Amniotic stem cell (primary cell): ENCODE data around the gene KIR3DL2.
"Not testable (repeated sequence)": the region's sequence is repeated elsewhere in the genome, so short reads cannot be mapped to it uniquely, and the experiment has no call there.

Source experiments
- DNase-seq: peaks from one replicate; lab custom pipeline; 2025; lab: John Stamatoyannopoulos, UW

Gene KIR3DL2

DNA sequence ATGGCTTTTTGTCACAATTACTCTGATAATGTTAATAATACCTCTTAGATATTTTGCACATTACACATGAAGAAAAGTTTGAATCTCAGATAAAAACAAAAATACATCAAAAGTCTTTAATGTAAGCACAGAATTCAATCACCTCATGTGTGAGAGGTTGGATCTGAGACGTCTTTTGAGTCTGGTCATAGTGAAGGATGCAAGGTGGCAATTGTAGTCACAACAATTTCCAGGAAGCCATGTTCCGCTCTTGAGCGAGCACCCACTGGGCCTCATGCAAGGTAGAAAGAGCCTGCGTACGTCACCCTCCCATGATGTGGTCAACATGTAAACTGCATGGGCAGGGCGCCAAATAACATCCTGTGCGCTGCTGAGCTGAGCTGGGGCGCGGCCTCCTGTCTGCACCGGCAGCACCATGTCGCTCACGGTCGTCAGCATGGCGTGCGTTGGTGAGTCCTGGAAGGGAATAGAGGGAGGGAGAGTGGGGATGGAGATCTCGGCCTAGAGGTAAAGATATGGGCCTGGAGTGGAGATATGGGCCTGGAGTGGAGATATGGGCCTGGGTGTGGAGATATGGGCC is at the start of gene KIR3DL2:
Gene KIR3DL2 (plus strand): TSS at position 383 of the 580 bp plus-strand sequence. CDS start 33 bp downstream, at position 416.
- DNase-seq = not testable (repeated sequence)

DNA sequence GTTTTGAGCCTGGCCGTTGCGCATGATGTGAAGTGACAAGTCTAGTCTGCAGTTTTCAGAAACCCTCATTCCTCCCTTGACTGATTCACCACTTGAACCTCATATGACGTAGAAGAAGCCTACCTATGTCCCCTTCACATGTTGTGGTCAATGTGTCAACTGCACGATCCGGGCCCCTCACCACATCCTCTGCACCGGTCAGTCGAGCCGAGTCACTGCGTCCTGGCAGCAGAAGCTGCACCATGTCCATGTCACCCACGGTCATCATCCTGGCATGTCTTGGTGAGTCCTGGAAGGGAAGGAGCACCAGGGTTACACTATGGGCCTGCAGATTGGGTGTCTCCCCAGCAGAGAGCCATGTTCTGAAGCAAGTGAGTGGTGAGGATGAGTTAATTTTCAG is 46.8 kb upstream of the KIR3DL2 start, which contains the start of gene KIR2DL4:
Gene KIR2DL4 (plus strand): TSS at position 201 of the 400 bp plus-strand sequence. CDS start 42 bp downstream, at position 243.
- no peak for DNase-seq

DNA sequence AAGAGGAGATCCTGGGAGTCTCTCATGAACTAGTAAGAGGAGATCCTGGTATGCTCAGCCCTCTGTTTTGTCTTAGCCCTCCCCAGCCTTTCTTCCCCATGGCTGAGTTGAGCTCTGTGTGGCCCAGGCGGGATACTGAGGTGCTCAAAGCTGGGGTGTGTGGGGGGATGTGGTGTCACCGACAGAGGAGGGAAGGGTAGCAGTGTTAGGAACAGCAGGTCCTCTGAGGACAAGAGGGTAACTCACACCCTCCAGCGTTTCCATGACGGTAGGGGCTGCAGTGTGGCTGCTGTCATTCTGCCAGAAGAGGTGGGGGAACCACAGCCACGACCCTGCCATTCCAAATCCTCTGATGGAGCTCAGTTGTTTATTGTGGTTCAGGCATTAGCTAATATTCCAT is 46.1 kb upstream of the KIR3DL2 start:
- no peak for DNase-seq

DNA sequence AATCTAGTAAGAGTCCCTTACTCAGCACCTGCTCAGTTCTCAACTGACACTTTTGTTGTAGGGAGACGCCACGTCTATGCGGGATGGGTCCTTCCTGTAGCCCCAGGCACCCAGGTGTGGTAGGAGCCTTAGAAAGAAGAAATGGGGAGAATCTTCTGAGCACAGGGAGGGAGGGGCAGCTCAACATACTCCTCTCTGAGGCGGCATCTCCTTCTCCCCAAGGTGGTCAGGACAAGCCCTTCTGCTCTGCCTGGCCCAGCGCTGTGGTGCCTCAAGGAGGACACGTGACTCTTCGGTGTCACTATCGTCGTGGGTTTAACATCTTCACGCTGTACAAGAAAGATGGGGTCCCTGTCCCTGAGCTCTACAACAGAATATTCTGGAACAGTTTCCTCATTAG is 45.7 kb upstream of the KIR3DL2 start:
- no peak for DNase-seq

DNA sequence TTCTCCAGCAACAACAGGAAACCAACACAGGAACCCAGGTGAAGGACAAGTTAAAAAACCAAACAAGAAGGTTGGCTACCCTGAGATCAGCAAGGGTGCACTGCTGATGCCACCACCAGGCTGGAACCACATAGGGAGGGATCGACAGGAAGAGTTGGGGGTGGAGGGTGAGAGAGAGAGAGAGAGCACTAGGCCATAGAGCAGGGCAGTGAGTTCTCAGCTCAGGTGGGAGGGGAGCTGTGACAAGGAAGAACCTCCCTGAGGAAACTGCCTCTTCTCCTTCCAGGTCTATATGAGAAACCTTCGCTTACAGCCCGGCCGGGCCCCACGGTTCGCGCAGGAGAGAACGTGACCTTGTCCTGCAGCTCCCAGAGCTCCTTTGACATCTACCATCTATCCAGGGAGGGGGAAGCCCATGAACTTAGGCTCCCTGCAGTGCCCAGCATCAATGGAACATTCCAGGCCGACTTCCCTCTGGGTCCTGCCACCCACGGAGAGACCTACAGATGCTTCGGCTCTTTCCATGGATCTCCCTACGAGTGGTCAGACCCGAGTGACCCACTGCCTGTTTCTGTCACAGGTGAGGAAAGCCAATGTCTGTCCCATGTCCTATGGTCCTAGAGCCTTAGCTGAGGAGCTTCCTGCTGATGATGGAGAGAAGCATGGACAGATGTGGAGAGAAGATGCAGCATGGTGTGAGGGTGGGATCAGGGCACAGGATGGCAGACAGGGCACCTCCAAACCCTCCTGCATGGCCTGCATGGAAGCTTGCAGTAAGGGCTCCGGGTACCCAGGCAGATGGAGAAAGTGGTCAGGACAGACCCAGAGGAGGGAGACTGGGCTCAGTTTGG is 44.4 kb upstream of the KIR3DL2 start:
- no peak for DNase-seq

DNA sequence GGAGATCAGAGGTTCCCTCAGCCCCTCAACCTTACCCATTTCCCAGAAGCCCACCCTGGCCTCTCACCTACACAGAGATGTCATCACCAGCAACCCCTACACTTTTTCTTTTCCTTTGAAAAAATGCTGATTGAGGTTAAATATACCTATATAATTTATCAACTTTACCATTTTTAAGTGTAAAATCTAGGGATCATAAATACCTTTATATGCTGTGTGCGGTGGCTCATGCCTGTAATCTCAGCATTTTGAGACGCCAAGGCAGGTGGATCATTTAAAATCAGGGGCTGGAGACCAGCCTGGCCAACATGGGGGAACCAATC is 43.8 kb upstream of the KIR3DL2 start:
- no peak for DNase-seq

DNA sequence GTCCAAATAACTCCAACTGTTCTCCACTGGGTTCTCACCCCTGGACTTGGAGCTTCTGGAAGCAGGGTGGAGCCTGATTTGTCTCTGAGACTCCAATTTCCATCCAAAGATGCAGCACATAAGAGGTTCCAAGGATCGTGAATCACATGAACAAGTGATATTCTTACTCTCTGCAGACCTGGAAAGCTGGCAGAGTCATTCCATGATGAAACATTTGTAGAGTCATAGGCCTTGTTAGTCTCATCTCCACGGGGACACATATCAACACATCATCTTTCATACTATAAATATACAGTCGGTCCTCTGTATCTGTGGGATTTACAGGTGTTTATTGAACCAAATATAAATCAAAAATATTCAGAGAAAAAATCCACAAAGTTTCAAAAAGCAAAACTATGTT is 35.7 kb upstream of the KIR3DL2 start:
- DNase-seq = not testable (repeated sequence)

DNA sequence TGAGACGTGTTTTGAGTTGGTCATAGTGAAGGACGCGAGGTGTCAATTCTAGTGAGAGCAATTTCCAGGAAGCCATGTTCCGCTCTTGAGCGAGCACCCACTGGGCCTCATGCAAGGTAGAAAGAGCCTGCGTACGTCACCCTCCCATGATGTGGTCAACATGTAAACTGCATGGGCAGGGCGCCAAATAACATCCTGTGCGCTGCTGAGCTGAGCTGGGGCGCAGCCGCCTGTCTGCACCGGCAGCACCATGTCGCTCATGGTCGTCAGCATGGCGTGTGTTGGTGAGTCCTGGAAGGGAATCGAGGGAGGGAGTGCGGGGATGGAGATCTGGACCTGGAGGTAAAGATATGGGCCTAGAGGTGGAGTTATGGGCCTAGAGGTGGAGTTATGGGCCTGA is 34.0 kb upstream of the KIR3DL2 start, which contains the start of gene KIR3DL1:
Gene KIR3DL1 (plus strand): TSS at position 218 of the 400 bp plus-strand sequence.
- DNase-seq = not testable (repeated sequence)

DNA sequence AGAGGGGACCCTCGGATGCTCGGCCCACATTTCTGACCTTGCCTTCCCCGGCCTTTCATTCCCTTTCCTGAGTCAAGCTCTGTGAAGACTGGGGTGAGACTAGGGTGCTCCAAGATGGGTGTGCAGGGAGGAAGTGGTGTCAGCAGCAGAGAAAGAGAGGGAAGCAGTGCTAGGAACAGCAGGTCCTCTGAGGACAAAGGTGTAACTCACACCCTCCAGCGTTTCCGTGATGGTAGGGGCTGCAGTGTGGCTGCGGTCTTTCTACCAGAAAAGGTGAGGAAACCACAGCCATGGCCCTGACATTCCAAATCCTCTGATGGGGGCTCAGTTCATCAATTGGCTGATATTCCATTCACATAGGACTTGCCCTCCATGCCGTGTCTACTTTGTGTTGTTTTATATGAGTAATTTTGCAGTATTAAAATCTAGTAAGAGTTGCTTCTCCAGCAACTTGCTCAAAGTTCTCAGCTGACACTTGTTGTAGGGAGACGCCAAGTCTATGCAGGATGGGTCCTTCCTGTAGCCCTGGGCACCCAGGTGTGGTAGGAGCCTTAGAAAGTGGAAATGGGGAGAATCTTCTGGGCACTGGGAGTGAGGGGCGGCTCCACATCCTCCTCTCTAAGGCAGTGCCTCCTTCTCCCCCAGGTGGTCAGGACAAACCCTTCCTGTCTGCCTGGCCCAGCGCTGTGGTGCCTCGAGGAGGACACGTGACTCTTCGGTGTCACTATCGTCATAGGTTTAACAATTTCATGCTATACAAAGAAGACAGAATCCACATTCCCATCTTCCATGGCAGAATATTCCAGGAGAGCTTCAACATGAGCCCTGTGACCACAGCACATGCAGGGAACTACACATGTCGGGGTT is 32.3 kb upstream of the KIR3DL2 start:
- no peak for DNase-seq

DNA sequence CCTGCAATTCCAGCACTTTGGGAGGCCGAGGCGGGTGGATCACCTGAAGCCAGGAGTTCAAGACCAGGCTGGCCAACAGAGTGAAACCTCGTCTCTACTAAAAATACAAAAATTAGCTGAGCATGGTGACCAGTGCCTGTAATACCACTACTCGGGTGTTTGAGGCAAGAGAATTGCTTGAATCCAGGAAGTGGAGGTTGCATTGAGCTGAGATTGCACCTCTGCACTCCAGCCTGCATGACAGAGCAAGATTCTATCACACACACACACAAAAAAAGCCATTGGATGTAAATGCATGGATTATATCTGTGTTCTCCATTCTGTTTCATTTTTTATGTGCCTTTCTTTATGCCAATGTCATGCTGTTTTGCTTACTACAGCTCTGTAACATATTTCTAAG is 25.8 kb upstream of the KIR3DL2 start:
- not testable (repeated sequence) for DNase-seq

DNA sequence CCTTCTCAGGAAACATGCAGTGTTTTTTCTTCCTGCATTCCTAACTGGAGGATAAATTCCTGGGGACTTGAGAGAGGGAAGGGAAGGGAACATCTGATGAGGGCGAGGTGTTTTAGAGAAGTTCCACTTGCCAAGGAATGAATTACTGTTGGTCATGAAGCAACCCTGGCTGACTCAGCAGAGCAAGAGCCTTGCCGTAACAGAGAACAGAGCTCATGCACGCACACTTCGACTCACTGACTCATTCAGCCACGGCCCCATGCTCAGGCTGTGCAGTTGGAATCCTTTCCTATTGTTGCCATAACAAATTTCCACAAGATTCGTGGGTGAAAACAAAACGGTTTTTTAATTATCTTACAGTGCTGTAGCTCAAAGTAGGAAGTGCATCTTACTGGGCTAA is 24.9 kb upstream of the KIR3DL2 start:
- DNase-seq = not testable (repeated sequence)

DNA sequence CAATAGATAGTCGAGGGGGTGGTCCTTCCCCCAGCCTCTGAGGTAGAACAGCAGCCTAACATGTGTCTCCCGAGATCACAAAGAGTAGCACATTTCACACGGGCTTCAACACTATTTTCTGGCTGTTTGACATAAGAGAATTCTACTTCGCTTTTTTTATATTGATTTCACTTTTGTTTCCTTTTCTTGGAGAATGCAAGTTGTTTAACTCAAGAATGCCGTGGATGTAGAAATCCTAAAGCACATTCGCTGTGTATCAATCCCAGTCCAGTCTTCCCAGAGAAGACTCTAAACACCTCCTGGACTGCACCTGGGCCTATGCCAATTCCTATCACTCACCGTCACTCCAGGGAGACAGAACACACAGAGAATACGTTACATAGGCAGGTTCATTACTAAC is 22.2 kb upstream of the KIR3DL2 start:
- DNase-seq = not testable (repeated sequence)

DNA sequence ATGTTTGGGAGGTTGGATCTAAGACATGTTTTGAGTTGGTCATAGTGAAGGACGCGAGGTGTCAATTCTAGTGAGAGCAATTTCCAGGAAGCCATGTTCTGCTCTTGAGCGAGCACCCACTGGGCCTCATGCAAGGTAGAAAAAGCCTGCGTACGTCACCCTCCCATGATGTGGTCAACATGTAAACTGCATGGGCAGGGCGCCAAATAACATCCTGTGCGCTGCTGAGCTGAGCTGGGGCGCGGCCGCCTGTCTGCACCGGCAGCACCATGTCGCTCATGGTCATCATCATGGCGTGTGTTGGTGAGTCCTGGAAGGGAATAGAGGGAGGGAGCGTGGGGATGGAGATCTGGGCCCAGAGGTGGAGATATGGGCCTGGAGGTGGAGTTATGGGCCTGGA is 17.7 kb upstream of the KIR3DL2 start, which contains the start of gene KIR2DS4:
Gene KIR2DS4 (plus strand): TSS at position 181 of the 400 bp plus-strand sequence.
- not testable (repeated sequence) for DNase-seq

DNA sequence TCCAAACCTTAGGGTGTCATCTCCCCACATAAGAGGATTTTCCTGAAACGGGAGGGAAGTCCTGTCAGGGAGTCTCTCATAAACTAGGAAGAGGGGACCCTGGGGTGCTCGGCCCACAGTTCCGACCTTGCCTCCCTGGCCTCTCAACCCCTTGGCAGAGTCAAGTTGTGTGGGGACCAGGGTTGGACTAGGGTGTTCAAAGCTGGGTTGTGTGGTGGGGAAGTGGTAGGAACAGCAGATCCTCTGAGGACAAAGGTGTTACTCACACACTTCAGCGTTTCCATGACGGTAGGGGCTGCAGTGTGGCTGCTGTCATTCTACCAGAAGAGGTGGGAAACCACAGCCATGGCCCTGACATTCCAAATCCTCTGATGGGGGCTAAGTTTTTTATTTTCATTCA is 15.1 kb upstream of the KIR3DL2 start:
- DNase-seq = not testable (repeated sequence)

DNA sequence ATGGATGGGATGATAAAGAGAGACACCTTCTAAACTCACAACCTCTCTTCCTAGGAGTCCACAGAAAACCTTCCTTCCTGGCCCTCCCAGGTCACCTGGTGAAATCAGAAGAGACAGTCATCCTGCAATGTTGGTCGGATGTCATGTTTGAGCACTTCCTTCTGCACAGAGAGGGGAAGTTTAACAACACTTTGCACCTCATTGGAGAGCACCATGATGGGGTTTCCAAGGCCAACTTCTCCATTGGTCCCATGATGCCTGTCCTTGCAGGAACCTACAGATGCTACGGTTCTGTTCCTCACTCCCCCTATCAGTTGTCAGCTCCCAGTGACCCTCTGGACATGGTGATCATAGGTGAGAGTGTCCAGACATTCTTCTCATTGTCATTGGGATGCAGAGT is 12.7 kb upstream of the KIR3DL2 start:
- not testable (repeated sequence) for DNase-seq

DNA sequence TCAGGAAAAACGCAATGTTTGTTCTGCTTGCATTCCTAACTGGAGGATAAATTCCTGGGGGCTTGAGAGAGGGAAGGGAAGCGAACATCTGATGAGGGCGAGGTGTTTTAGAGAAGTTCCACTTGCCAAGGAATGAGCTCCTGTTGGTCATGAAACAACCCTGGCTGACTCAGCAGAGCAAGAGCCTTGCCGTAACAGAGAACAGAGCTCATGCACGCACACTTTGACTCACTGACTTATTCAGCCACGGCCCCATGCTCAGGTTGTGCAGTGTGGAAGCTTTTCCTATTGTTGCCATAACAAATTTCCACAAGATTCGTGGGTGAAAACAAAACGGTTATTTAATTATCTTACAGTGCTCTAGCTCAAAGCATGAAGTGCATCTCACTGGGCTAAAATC is 7.1 kb upstream of the KIR3DL2 start:
- DNase-seq = not testable (repeated sequence)

DNA sequence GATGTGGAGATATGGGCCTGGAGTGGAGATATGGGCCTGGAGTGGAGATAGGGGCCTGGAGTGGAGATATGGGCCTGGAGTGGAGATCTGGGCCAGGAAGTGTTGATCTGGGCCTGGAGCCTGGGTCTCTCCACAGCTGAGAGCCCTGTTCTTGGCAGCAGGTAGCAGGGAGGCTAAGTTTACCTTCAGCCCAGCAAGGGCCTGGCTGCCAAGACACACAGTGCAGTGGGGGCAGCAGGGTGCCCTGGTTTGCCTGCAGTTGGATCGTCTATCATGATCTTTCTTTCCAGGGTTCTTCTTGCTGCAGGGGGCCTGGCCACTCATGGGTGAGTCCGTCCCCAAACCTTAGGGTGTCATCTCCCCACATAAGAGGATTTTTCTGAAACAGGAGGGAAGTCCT is 687 bp downstream of the KIR3DL2 start:
- no peak for DNase-seq

DNA sequence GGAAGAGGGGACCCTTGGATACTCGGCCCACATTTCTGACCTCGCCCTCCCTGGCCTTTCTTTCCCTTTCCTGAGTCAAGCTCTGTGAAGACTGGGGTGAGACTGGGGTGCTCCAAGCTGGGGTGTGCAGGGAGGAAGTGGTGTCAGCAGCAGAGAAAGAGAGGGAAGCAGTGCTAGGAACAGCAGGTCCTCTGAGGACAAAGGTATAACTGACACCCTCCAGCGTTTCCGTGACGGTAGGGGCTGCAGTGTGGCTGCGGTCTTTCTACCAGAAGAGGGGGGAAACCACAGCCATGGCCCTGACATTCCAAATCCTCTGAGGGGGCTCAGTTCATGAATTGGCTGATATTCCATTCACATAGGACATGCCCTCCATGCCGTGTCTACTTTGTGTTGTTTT is 1.1 kb downstream of the KIR3DL2 start:
- no peak for DNase-seq

DNA sequence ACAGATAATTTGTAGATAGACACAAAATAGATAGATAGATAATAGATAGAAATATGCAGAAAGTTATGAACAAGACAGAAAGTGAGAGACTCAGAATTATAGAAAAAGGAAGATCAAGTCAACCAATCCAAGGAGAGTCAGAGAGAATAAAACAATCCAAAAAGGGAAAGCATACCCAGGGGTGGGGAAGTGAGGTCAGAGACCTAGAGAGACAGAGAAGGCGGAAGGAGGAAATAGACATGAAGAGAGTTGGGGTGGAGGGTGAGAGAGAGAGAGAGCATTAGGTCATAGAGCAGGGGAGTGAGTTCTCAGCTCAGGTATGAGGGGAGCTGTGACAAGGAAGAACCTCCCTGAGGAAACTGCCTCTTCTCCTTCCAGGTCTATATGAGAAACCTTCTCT is 5.0 kb downstream of the KIR3DL2 start:
- not testable (repeated sequence) for DNase-seq

DNA sequence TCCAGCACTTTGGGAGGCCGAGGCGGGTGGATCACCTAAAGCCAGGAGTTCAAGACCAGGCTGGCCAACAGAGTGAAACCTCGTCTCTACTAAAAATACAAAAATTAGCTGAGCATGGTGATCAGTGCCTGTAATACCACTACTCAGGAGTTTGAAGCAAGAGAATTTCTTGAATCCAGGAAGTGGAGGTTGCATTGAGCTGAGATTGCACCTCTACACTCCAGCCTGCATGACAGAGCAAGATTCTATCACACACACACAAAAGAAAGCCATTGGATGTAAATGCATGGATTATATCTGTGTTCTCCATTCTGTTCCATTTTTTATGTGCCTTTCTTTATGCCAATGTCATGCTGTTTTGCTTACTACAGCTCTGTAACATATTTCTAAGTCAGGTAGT is 8.2 kb downstream of the KIR3DL2 start:
- not testable (repeated sequence) for DNase-seq

DNA sequence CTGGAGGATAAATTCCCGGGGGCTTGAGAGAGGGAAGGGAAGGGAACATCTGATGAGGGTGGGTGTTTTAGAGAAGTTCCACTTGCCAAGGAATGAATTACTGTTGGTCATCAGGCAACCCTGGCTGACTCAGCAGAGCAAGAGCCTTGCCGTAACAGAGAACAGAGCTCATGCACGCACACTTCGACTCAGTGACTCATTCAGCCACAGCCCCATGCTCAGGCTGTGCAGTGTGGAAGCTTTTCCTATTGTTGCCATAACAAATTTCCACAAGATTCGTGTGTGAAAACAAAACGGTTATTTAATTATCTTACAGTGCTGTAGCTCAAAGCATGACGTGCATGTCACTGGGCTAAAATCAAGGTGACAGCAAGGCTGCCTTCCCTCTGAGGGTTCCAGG is 9.2 kb downstream of the KIR3DL2 start:
- DNase-seq = not testable (repeated sequence)

DNA sequence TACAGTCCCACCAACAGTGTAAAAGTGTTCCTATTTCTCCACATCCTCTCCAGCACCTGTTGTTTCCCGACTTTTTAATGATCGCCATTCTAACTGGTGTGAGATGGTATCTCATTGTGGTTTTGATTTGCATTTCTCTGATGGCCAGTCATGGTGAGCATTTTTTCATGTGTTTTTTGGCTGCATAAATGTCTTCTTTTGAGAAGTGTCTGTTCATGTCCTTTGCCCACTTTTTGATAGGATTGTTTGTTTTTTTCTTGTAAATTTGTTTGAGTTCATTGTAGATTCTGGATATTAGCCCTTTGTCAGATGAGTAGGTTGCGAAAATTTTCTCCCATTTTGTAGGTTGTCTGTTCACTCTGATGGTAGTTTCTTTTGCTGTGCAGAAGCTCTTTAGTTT is 13.2 kb downstream of the KIR3DL2 start:
- DNase-seq = not testable (repeated sequence)
